IMR-90 (cell line): ENCODE data around the gene HUWE1. TPM values are rescaled to one million over a fixed set of nuclear protein-coding genes. Genes with fewer than 3 reads are reported as not detected.

ENCODE experiments used
- ATAC-seq: fragments of 200-7000 bp; cut with Tn5 transposase; 2 replicates; pipeline ENCODE4 v1.9.1; 2020; ENCODE audit warnings: low read depth, mild to moderate bottlenecking, moderate library complexity
- BruUV-seq: library from RNA; stranded (reverse); fragments of 400-500 nt; replicated peaks from 2 replicates; lab custom pipeline; 2021; lab: Mats Ljungman, UMichigan
- CTCF ChIA-PET: fragments of 300-600 bp; formaldehyde crosslinking; extraction: SDS; loops from one replicate; lab custom pipeline; 2021; ENCODE audit warnings: antibody characterized with exemption; lab: Yijun Ruan, JAX
- POLR2A ChIA-PET: fragments of 300-600 bp; sonication (Branson Sonifier 250); formaldehyde crosslinking; loops from one replicate; lab custom pipeline; 2022; ENCODE audit warnings: antibody characterized with exemption; ENCODE audit not compliant: unreplicated experiment; lab: Charles Lee
- DNase-seq: peaks from one replicate; pipeline ENCODE4 v3.0.0; 2013
- H2AFZ ChIP-seq: replicated peaks from 2 replicates; pipeline ENCODE3; 2013; ENCODE audit warnings: low read length, mild to moderate bottlenecking; ENCODE audit not compliant: poor library complexity
- H2AK5ac ChIP-seq: 2 replicates; pipeline ENCODE4 v1.6.1; 2013; ENCODE audit warnings: low read depth, low read length, inconsistent platforms
- H2AK9ac ChIP-seq: replicated peaks from 2 replicates; pipeline ENCODE3; 2013; ENCODE audit warnings: mild to moderate bottlenecking, low read depth, low read length, moderate library complexity; ENCODE audit not compliant: poor library complexity
- H2BK120ac ChIP-seq: 2 replicates; pipeline ENCODE4 v1.6.1; 2013; ENCODE audit warnings: low read depth, low read length, inconsistent platforms
- H2BK15ac ChIP-seq: 3 replicates; pipeline ENCODE4 v1.6.1; 2013; ENCODE audit warnings: low read depth, low read length, inconsistent platforms
- H2BK20ac ChIP-seq: 2 replicates; pipeline ENCODE4 v1.6.1; 2013; ENCODE audit warnings: low read depth, mild to moderate bottlenecking, inconsistent platforms, low read length, moderate library complexity
- H2BK5ac ChIP-seq: 2 replicates; pipeline ENCODE4 v1.6.1; 2013; ENCODE audit warnings: mild to moderate bottlenecking, low read depth, low read length, inconsistent platforms; ENCODE audit not compliant: poor library complexity, severe bottlenecking
- H3K14ac ChIP-seq: replicated peaks from 2 replicates; pipeline ENCODE4 v1.6.1; 2013; ENCODE audit warnings: low read depth, low read length, inconsistent platforms
- H3K18ac ChIP-seq: 2 replicates; pipeline ENCODE4 v1.6.1; 2013; ENCODE audit warnings: low read depth, low read length, control low read depth
- H3K23ac ChIP-seq: 2 replicates; pipeline ENCODE4 v1.6.1; 2013; ENCODE audit warnings: low read depth, low read length, inconsistent platforms
- H3K27ac ChIP-seq: 2 replicates; pipeline ENCODE4 v1.5.1; 2013; ENCODE audit warnings: mild to moderate bottlenecking, control low read depth, low read length; ENCODE audit not compliant: insufficient read depth
- H3K27me3 ChIP-seq: 2 replicates; pipeline ENCODE4 v1.6.1; 2013; ENCODE audit warnings: low read length; ENCODE audit not compliant: control insufficient read depth, insufficient read depth
- H3K36me3 ChIP-seq: 2 replicates; pipeline ENCODE4 v1.6.1; 2013; ENCODE audit warnings: low read length, mixed read lengths; ENCODE audit not compliant: control insufficient read depth, insufficient read depth
- H3K4ac ChIP-seq: 2 replicates; pipeline ENCODE4 v1.6.1; 2013; ENCODE audit warnings: low read depth, low read length, inconsistent platforms
- H3K4me1 ChIP-seq: 2 replicates; pipeline ENCODE4 v1.6.1; 2013; ENCODE audit warnings: low read length, mixed read lengths; ENCODE audit not compliant: control insufficient read depth, insufficient read depth
- H3K4me2 ChIP-seq: 2 replicates; pipeline ENCODE4 v1.6.1; 2013; ENCODE audit warnings: low read depth, mild to moderate bottlenecking, control low read depth, low read length, moderate library complexity
- H3K4me3 ChIP-seq: 2 replicates; pipeline ENCODE4 v1.5.1; 2013; ENCODE audit warnings: low read depth, mild to moderate bottlenecking, control low read depth, low read length, moderate library complexity; ENCODE audit not compliant: insufficient read depth
- H3K56ac ChIP-seq: 2 replicates; pipeline ENCODE4 v1.6.1; 2013; ENCODE audit warnings: low read length, inconsistent platforms; ENCODE audit not compliant: insufficient read depth; ENCODE audit errors: extremely low read depth
- H3K79me1 ChIP-seq, 2 experiments: 2 replicates each; pipeline ENCODE4 v1.6.1; 2013; ENCODE audit warnings: low read length in 2 of 2, inconsistent platforms in 1 of 2, low read depth in 1 of 2
- H3K9ac ChIP-seq: 2 replicates; pipeline ENCODE4 v1.6.1; 2013; ENCODE audit warnings: low read depth, low read length, control low read depth
- H3K9me1 ChIP-seq: 2 replicates; pipeline ENCODE4 v1.6.1; 2013; ENCODE audit warnings: low read length, inconsistent platforms; ENCODE audit not compliant: insufficient read depth
- H3K9me3 ChIP-seq: 2 replicates; pipeline ENCODE4 v1.6.1; 2013; ENCODE audit warnings: low read length; ENCODE audit not compliant: control insufficient read depth, insufficient read depth
- H4K20me1 ChIP-seq: 2 replicates; pipeline ENCODE4 v1.6.1; 2013; ENCODE audit warnings: low read length, inconsistent platforms; ENCODE audit not compliant: insufficient read depth
- H4K5ac ChIP-seq: 2 replicates; pipeline ENCODE4 v1.6.1; 2013; ENCODE audit warnings: mild to moderate bottlenecking, low read depth, low read length, control low read depth
- H4K8ac ChIP-seq, 2 experiments: 2 replicates each; pipeline ENCODE4 v1.6.1; 2013; ENCODE audit warnings: low read depth in 2 of 2, low read length in 2 of 2, control low read depth in 1 of 2, inconsistent platforms in 1 of 2
- H4K91ac ChIP-seq: 2 replicates; pipeline ENCODE4 v1.6.1; 2013; ENCODE audit warnings: low read depth, low read length, inconsistent platforms; ENCODE audit not compliant: insufficient read depth
- BHLHE40 ChIP-seq: fragments of 150-350 bp; IDR thresholded peaks from 2 replicates; pipeline ENCODE4 v1.6.1; 2016; ENCODE audit warnings: mild to moderate bottlenecking, low read depth, low read length
- CEBPB ChIP-seq: IDR thresholded peaks from 2 replicates; pipeline ENCODE4 v1.6.1; 2012; ENCODE audit warnings: low read depth, low read length, improper control_type of control experiment
- MAZ ChIP-seq: IDR thresholded peaks from 2 replicates; pipeline ENCODE4 v1.6.1; 2012; ENCODE audit warnings: low read depth, mild to moderate bottlenecking, low read length, improper control_type of control experiment, moderate library complexity, borderline replicate concordance
- NFE2L2 ChIP-seq: fragments of 150-350 bp; IDR thresholded peaks from 2 replicates; pipeline ENCODE4 v1.6.1; 2016; ENCODE audit warnings: low read depth, mild to moderate bottlenecking, low read length
- POLR2A ChIP-seq: IDR thresholded peaks from 2 replicates; pipeline ENCODE4 v1.6.1; 2012; ENCODE audit warnings: mild to moderate bottlenecking, low read depth, low read length
- RCOR1 ChIP-seq: IDR thresholded peaks from 2 replicates; pipeline ENCODE4 v1.6.1; 2012; ENCODE audit warnings: mild to moderate bottlenecking, low read length, improper control_type of control experiment; ENCODE audit not compliant: insufficient replicate concordance
- RFX5 ChIP-seq: IDR thresholded peaks from 2 replicates; pipeline ENCODE4 v1.8.0; 2012; ENCODE audit warnings: low read depth, mild to moderate bottlenecking, low read length, moderate library complexity
- SMC3 ChIP-seq: fragments of 150-350 bp; IDR thresholded peaks from 2 replicates; pipeline ENCODE4 v1.6.1; 2016; ENCODE audit warnings: low read depth, mild to moderate bottlenecking, antibody characterized with exemption, low read length, moderate library complexity
- WGBS, 2 experiments: methylation state at CpG; one replicate each; pipeline versions ENCODE4 v1.1.5 to v1.1.7; 2013; ENCODE audit warnings: missing lambda C conversion rate in 2 of 2; ENCODE audit not compliant: insufficient read length in 1 of 2; ENCODE audit errors: extremely low coverage in 2 of 2; 5-methylcytosine and 5-hydroxymethylcytosine counted together
- dilution Hi-C: fragments of 300-500 bp; cut with HindIII; formaldehyde crosslinking; loops from one replicate; pipeline ENCODE4 v1.14.3; 2018; ENCODE audit warnings: low sequenced_read_pairs; ENCODE audit not compliant: unreplicated experiment
- in situ Hi-C: fragments of 300-500 bp; cut with MboI; formaldehyde crosslinking; loops from 3 replicates; pipeline ENCODE4 v1.14.3; 2019; ENCODE audit warnings: low sequenced_read_pairs, inconsistent platforms, mixed read lengths
- intact Hi-C: fragments of 100-400 bp; cut with micrococcal nuclease; formaldehyde crosslinking; loops from 2 replicates; pipeline ENCODE4 v1.10.0; 2022
- polyA plus RNA-seq, 3 experiments: library from polyadenylated mRNA; depleted of rRNA; stranded (reverse); fragments of >200 nt; gene quantifications; 2 replicates each; pipeline ENCODE4 v1.2.3, GENCODE V29; 2012; ENCODE audit warnings: low replicate concordance in 1 of 3
- total RNA-seq: library from RNA; depleted of rRNA; stranded (reverse); fragments of >200 nt; gene quantifications from 2 replicates; pipeline ENCODE4 v1.2.3, GENCODE V29; 2012

Gene HUWE1
- total and polyA plus RNA-seq, 2 of the 4 experiments (the other 2 are of a cell fraction), result 47.6 to 57.7 TPM

DNA sequence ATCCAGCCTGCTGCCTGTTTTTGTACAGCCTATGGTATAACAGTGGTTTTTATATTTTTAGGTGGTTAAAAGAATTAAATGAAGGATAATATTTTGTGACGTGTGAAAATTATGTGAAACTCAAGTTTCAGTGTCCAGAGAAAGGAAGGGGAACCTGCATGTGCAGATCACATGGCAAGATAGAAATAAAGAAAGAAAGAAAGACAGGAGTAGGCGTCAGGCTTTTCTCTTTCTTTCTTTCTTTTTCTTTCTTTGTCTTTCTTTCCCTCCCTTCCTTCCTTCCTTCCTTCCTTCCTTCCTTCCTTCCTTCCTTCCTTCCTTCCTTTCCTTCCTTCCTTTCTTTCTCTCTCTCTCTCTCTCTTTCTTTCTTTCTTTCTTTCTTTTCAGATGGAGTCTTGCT, 42.0 kb upstream of the HUWE1 start:
- no peaks in the 10 kb centered on the region for H3K79me1 ChIP-seq
- no peak overlapping the region for H4K91ac ChIP-seq
- ChIA-PET POLR2A (no interaction called here), CTCF (no interaction called here)
- H3K4me1 ChIP-seq, result no peaks in the 10 kb centered on the region
- dilution Hi-C loops, result no loop called here
- intact Hi-C loops, result no loop called here
- no TSS peak for BruUV-seq
- H2AK9ac ChIP-seq, result no peak overlapping the region
- no peak overlapping the region for H3K18ac ChIP-seq
- H2BK5ac ChIP-seq, result no peak overlapping the region
- H2BK20ac ChIP-seq, result no peak overlapping the region
- no peak overlapping the region for H3K9ac ChIP-seq
- TF ChIP-seq RFX5, result no peak
- TF ChIP-seq POLR2A, result no peak
- no peak for TF ChIP-seq BHLHE40
- no peak for TF ChIP-seq CEBPB
- no peak for TF ChIP-seq SMC3
- no peak for TF ChIP-seq NFE2L2
- no peak for TF ChIP-seq RCOR1
- no peak for TF ChIP-seq MAZ
- no peak overlapping the region for H3K14ac ChIP-seq
- H3K4me2 ChIP-seq, result no peak overlapping the region
- H2BK15ac ChIP-seq, result no peak overlapping the region
- 100% methylated on average over 1 of the region's 2 CpGs; no CpG with 5 or more reads in 1 of the 2 experiments for WGBS, 2 experiments
- DNase-seq (no peak), ATAC-seq (no peak)
- peaks cover 2% of the 10 kb centered on the region; the same call in 1 of the 2 replicates for H3K27me3 ChIP-seq
- H4K8ac ChIP-seq, result no peak overlapping the region
- H2AK5ac ChIP-seq, result no peak overlapping the region
- no peak overlapping the region for H3K4me3 ChIP-seq
- no peaks in the 10 kb centered on the region for H3K36me3 ChIP-seq
- no peaks in the 10 kb centered on the region for H3K9me3 ChIP-seq
- no peak overlapping the region for H3K27ac ChIP-seq
- no peaks in the 10 kb centered on the region for H4K20me1 ChIP-seq
- no peak overlapping the region for H2AFZ ChIP-seq
- H4K5ac ChIP-seq, result no peak overlapping the region
- H3K23ac ChIP-seq, result no peak overlapping the region
- H3K56ac ChIP-seq, result no peak overlapping the region
- H3K4ac ChIP-seq, result no peak overlapping the region
- H3K9me1 ChIP-seq, result no peaks in the 10 kb centered on the region
- in situ Hi-C loops, result no loop called here
- no peak overlapping the region for H2BK120ac ChIP-seq
